IMR-90 (cell line): ENCODE results near the gene CLEC6A. TPM values are rescaled to one million over a fixed set of nuclear protein-coding genes. Genes with fewer than 3 reads are reported as not detected.

Source experiments
- ATAC-seq: fragments of 200-7000 bp; cut with Tn5 transposase; 2 replicates; pipeline ENCODE4 v1.9.1; 2020; ENCODE audit warnings: low read depth, mild to moderate bottlenecking, moderate library complexity
- BruUV-seq: library from RNA; stranded (reverse); fragments of 400-500 nt; replicated peaks from 2 replicates; lab custom pipeline; 2021; lab: Mats Ljungman, UMichigan
- CTCF ChIA-PET: fragments of 300-600 bp; formaldehyde crosslinking; extraction: SDS; loops from one replicate; lab custom pipeline; 2021; ENCODE audit warnings: antibody characterized with exemption; lab: Yijun Ruan, JAX
- POLR2A ChIA-PET: fragments of 300-600 bp; sonication (Branson Sonifier 250); formaldehyde crosslinking; loops from one replicate; lab custom pipeline; 2022; ENCODE audit warnings: antibody characterized with exemption; ENCODE audit not compliant: unreplicated experiment; lab: Charles Lee
- DNase-seq: peaks from one replicate; pipeline ENCODE4 v3.0.0; 2013
- H2AFZ ChIP-seq: replicated peaks from 2 replicates; pipeline ENCODE3; 2013; ENCODE audit warnings: low read length, mild to moderate bottlenecking; ENCODE audit not compliant: poor library complexity
- H2AK5ac ChIP-seq: 2 replicates; pipeline ENCODE4 v1.6.1; 2013; ENCODE audit warnings: low read depth, low read length, inconsistent platforms
- H2AK9ac ChIP-seq: replicated peaks from 2 replicates; pipeline ENCODE3; 2013; ENCODE audit warnings: mild to moderate bottlenecking, low read depth, low read length, moderate library complexity; ENCODE audit not compliant: poor library complexity
- H2BK120ac ChIP-seq: 2 replicates; pipeline ENCODE4 v1.6.1; 2013; ENCODE audit warnings: low read depth, low read length, inconsistent platforms
- H2BK15ac ChIP-seq: 3 replicates; pipeline ENCODE4 v1.6.1; 2013; ENCODE audit warnings: low read depth, low read length, inconsistent platforms
- H2BK20ac ChIP-seq: 2 replicates; pipeline ENCODE4 v1.6.1; 2013; ENCODE audit warnings: low read depth, mild to moderate bottlenecking, inconsistent platforms, low read length, moderate library complexity
- H2BK5ac ChIP-seq: 2 replicates; pipeline ENCODE4 v1.6.1; 2013; ENCODE audit warnings: mild to moderate bottlenecking, low read depth, low read length, inconsistent platforms; ENCODE audit not compliant: poor library complexity, severe bottlenecking
- H3K14ac ChIP-seq: replicated peaks from 2 replicates; pipeline ENCODE4 v1.6.1; 2013; ENCODE audit warnings: low read depth, low read length, inconsistent platforms
- H3K18ac ChIP-seq: 2 replicates; pipeline ENCODE4 v1.6.1; 2013; ENCODE audit warnings: low read depth, low read length, control low read depth
- H3K23ac ChIP-seq: 2 replicates; pipeline ENCODE4 v1.6.1; 2013; ENCODE audit warnings: low read depth, low read length, inconsistent platforms
- H3K27ac ChIP-seq: 2 replicates; pipeline ENCODE4 v1.5.1; 2013; ENCODE audit warnings: mild to moderate bottlenecking, control low read depth, low read length; ENCODE audit not compliant: insufficient read depth
- H3K27me3 ChIP-seq: 2 replicates; pipeline ENCODE4 v1.6.1; 2013; ENCODE audit warnings: low read length; ENCODE audit not compliant: control insufficient read depth, insufficient read depth
- H3K36me3 ChIP-seq: 2 replicates; pipeline ENCODE4 v1.6.1; 2013; ENCODE audit warnings: low read length, mixed read lengths; ENCODE audit not compliant: control insufficient read depth, insufficient read depth
- H3K4ac ChIP-seq: 2 replicates; pipeline ENCODE4 v1.6.1; 2013; ENCODE audit warnings: low read depth, low read length, inconsistent platforms
- H3K4me1 ChIP-seq: 2 replicates; pipeline ENCODE4 v1.6.1; 2013; ENCODE audit warnings: low read length, mixed read lengths; ENCODE audit not compliant: control insufficient read depth, insufficient read depth
- H3K4me2 ChIP-seq: 2 replicates; pipeline ENCODE4 v1.6.1; 2013; ENCODE audit warnings: low read depth, mild to moderate bottlenecking, control low read depth, low read length, moderate library complexity
- H3K4me3 ChIP-seq: 2 replicates; pipeline ENCODE4 v1.5.1; 2013; ENCODE audit warnings: low read depth, mild to moderate bottlenecking, control low read depth, low read length, moderate library complexity; ENCODE audit not compliant: insufficient read depth
- H3K56ac ChIP-seq: 2 replicates; pipeline ENCODE4 v1.6.1; 2013; ENCODE audit warnings: low read length, inconsistent platforms; ENCODE audit not compliant: insufficient read depth; ENCODE audit errors: extremely low read depth
- H3K79me1 ChIP-seq, 2 experiments: 2 replicates each; pipeline ENCODE4 v1.6.1; 2013; ENCODE audit warnings: low read length in 2 of 2, inconsistent platforms in 1 of 2, low read depth in 1 of 2
- H3K9ac ChIP-seq: 2 replicates; pipeline ENCODE4 v1.6.1; 2013; ENCODE audit warnings: low read depth, low read length, control low read depth
- H3K9me1 ChIP-seq: 2 replicates; pipeline ENCODE4 v1.6.1; 2013; ENCODE audit warnings: low read length, inconsistent platforms; ENCODE audit not compliant: insufficient read depth
- H3K9me3 ChIP-seq: 2 replicates; pipeline ENCODE4 v1.6.1; 2013; ENCODE audit warnings: low read length; ENCODE audit not compliant: control insufficient read depth, insufficient read depth
- H4K20me1 ChIP-seq: 2 replicates; pipeline ENCODE4 v1.6.1; 2013; ENCODE audit warnings: low read length, inconsistent platforms; ENCODE audit not compliant: insufficient read depth
- H4K5ac ChIP-seq: 2 replicates; pipeline ENCODE4 v1.6.1; 2013; ENCODE audit warnings: mild to moderate bottlenecking, low read depth, low read length, control low read depth
- H4K8ac ChIP-seq, 2 experiments: 2 replicates each; pipeline ENCODE4 v1.6.1; 2013; ENCODE audit warnings: low read depth in 2 of 2, low read length in 2 of 2, control low read depth in 1 of 2, inconsistent platforms in 1 of 2
- H4K91ac ChIP-seq: 2 replicates; pipeline ENCODE4 v1.6.1; 2013; ENCODE audit warnings: low read depth, low read length, inconsistent platforms; ENCODE audit not compliant: insufficient read depth
- CEBPB ChIP-seq: IDR thresholded peaks from 2 replicates; pipeline ENCODE4 v1.6.1; 2012; ENCODE audit warnings: low read depth, low read length, improper control_type of control experiment
- CHD1 ChIP-seq: IDR thresholded peaks from 2 replicates; pipeline ENCODE4 v1.6.1; 2012; ENCODE audit warnings: low read depth, low read length, improper control_type of control experiment
- CTCF ChIP-seq: conservative IDR thresholded peaks from 2 replicates; pipeline ENCODE4 v1.5.1; 2012; ENCODE audit warnings: mild to moderate bottlenecking, low read depth, low read length, improper control_type of control experiment
- ELK1 ChIP-seq: fragments of 150-350 bp; IDR thresholded peaks from 2 replicates; pipeline ENCODE4 v1.6.1; 2016; ENCODE audit warnings: low read depth, mild to moderate bottlenecking, low read length, moderate library complexity, borderline replicate concordance
- FOS ChIP-seq: fragments of 150-350 bp; IDR thresholded peaks from 2 replicates; pipeline ENCODE4 v1.6.1; 2016; ENCODE audit warnings: low read depth, low read length
- MAZ ChIP-seq: IDR thresholded peaks from 2 replicates; pipeline ENCODE4 v1.6.1; 2012; ENCODE audit warnings: low read depth, mild to moderate bottlenecking, low read length, improper control_type of control experiment, moderate library complexity, borderline replicate concordance
- MXI1 ChIP-seq: IDR thresholded peaks from 2 replicates; pipeline ENCODE4 v1.6.1; 2012; ENCODE audit warnings: low read depth, mild to moderate bottlenecking, low read length, moderate library complexity, borderline replicate concordance
- POLR2A ChIP-seq: IDR thresholded peaks from 2 replicates; pipeline ENCODE4 v1.6.1; 2012; ENCODE audit warnings: mild to moderate bottlenecking, low read depth, low read length
- RAD21 ChIP-seq: IDR thresholded peaks from 2 replicates; pipeline ENCODE4 v1.6.1; 2012; ENCODE audit warnings: low read length, improper control_type of control experiment
- RCOR1 ChIP-seq: IDR thresholded peaks from 2 replicates; pipeline ENCODE4 v1.6.1; 2012; ENCODE audit warnings: mild to moderate bottlenecking, low read length, improper control_type of control experiment; ENCODE audit not compliant: insufficient replicate concordance
- RFX5 ChIP-seq: IDR thresholded peaks from 2 replicates; pipeline ENCODE4 v1.8.0; 2012; ENCODE audit warnings: low read depth, mild to moderate bottlenecking, low read length, moderate library complexity
- SMC3 ChIP-seq: fragments of 150-350 bp; IDR thresholded peaks from 2 replicates; pipeline ENCODE4 v1.6.1; 2016; ENCODE audit warnings: low read depth, mild to moderate bottlenecking, antibody characterized with exemption, low read length, moderate library complexity
- USF2 ChIP-seq: fragments of 150-350 bp; IDR thresholded peaks from 2 replicates; pipeline ENCODE4 v1.6.1; 2017; ENCODE audit warnings: mild to moderate bottlenecking, antibody characterized with exemption, low read length, low read depth
- WGBS, 2 experiments: methylation state at CpG; one replicate each; pipeline versions ENCODE4 v1.1.5 to v1.1.7; 2013; ENCODE audit warnings: missing lambda C conversion rate in 2 of 2; ENCODE audit not compliant: insufficient read length in 1 of 2; ENCODE audit errors: extremely low coverage in 2 of 2; 5-methylcytosine and 5-hydroxymethylcytosine counted together
- dilution Hi-C: fragments of 300-500 bp; cut with HindIII; formaldehyde crosslinking; loops from one replicate; pipeline ENCODE4 v1.14.3; 2018; ENCODE audit warnings: low sequenced_read_pairs; ENCODE audit not compliant: unreplicated experiment
- in situ Hi-C: fragments of 300-500 bp; cut with MboI; formaldehyde crosslinking; loops from 3 replicates; pipeline ENCODE4 v1.14.3; 2019; ENCODE audit warnings: low sequenced_read_pairs, inconsistent platforms, mixed read lengths
- intact Hi-C: fragments of 100-400 bp; cut with micrococcal nuclease; formaldehyde crosslinking; loops from 2 replicates; pipeline ENCODE4 v1.10.0; 2022
- polyA plus RNA-seq, 3 experiments: library from polyadenylated mRNA; depleted of rRNA; stranded (reverse); fragments of >200 nt; gene quantifications; 2 replicates each; pipeline ENCODE4 v1.2.3, GENCODE V29; 2012; ENCODE audit warnings: low replicate concordance in 1 of 3
- total RNA-seq: library from RNA; depleted of rRNA; stranded (reverse); fragments of >200 nt; gene quantifications from 2 replicates; pipeline ENCODE4 v1.2.3, GENCODE V29; 2012

The CLEC6A gene
- total and polyA plus RNA-seq, 2 of the 4 experiments (the other 2 are of a cell fraction) = not detected

DNA sequence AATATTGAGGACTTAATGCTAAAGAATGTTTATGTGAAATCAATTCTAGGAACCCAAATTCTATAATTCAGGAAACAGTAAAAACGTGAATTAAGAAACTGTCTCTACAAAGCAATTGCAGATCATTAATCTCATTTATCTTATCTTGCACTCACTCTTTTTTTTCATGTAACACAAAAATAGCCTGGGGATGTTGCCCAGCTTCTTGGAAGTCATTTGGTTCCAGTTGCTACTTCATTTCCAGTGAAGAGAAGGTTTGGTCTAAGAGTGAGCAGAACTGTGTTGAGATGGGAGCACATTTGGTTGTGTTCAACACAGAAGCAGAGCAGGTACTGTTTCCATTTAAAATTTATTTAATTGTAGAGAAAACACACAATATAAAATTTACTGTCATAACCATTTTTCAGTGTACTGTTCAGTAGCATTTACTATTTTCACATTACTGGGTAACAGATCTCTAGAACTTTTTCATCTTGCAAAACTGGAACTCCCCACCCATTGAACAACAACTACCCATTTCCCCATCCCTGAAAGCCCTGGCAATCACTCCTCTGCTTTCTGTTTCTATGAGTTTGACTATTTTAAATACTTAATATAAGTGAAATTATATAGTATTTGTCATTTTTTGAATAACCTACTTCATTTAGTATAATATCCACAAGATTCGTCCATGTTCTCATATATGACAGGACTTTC, 9.7 kb downstream of the CLEC6A start:
- no TSS peak for BruUV-seq
- Histone ChIP-seq H3K9me3 (no peaks in the 10 kb centered on the region), H3K4me3 (no peak overlapping the region), H3K4ac (no peak overlapping the region), H2BK15ac (no peak overlapping the region), H3K18ac (no peak overlapping the region), H3K27ac (no peak overlapping the region), H2BK5ac (no peak overlapping the region), H4K5ac (no peak overlapping the region), H4K20me1 (no peaks in the 10 kb centered on the region), H3K9me1 (no peaks in the 10 kb centered on the region), H3K79me1 (no peaks in the 10 kb centered on the region), H3K4me1 (no peaks in the 10 kb centered on the region), H3K4me2 (no peak overlapping the region), H2AK5ac (no peak overlapping the region), H2BK20ac (no peak overlapping the region), H4K8ac (no peak overlapping the region), H2AK9ac (no peak overlapping the region), H3K23ac (no peak overlapping the region), H3K36me3 (no peaks in the 10 kb centered on the region), H3K27me3 (no peaks in the 10 kb centered on the region), H2BK120ac (no peak overlapping the region), H2AFZ (no peak overlapping the region), H4K91ac (no peak overlapping the region), H3K56ac (no peak overlapping the region), H3K14ac (no peak overlapping the region), H3K9ac (no peak overlapping the region)
- in situ Hi-C loops (no loop called here), intact Hi-C loops (no loop called here), dilution Hi-C loops (no loop called here)
- no CpG with 5 or more reads among the region's 2 CpGs for WGBS, 2 experiments
- CTCF ChIA-PET = no interaction called here
- DNase-seq = no peak
- POLR2A ChIA-PET = no interaction called here
- no peak for TF ChIP-seq RCOR1
- TF ChIP-seq POLR2A = no peak
- no peak for TF ChIP-seq ELK1
- no peak for TF ChIP-seq SMC3
- no peak for TF ChIP-seq FOS
- no peak for TF ChIP-seq RFX5
- TF ChIP-seq CHD1 = no peak
- no peak for TF ChIP-seq MAZ
- no peak for TF ChIP-seq CTCF
- TF ChIP-seq USF2 = no peak
- TF ChIP-seq CEBPB = no peak
- no peak for TF ChIP-seq MXI1
- no peak for TF ChIP-seq RAD21
- no peak for ATAC-seq
